H1 (cell line): ENCODE measurements around the gene GCSAML. TPM values are rescaled to one million over a fixed set of nuclear protein-coding genes. Genes with fewer than 3 reads are reported as not detected.

ENCODE experiments used
- CTCF ChIA-PET: fragments of 300-600 bp; sonication (Branson Sonifier 250); formaldehyde crosslinking; loops from one replicate; lab custom pipeline; 2021; ENCODE audit not compliant: partially characterized antibody; lab: Charles Lee
- POLR2A ChIA-PET: fragments of 300-600 bp; sonication (Branson Sonifier 250); formaldehyde crosslinking; loops from one replicate; lab custom pipeline; 2021; ENCODE audit warnings: inconsistent platforms; ENCODE audit not compliant: partially characterized antibody; lab: Charles Lee
- DNase-seq, 2 experiments: peaks; one replicate each; pipeline versions ENCODE4 v3.0.0 to v3.0.0-alpha.2; 2010 to 2022; ENCODE audit warnings: low spot score in 2 of 2, low read depth in 1 of 2, mixed read lengths in 1 of 2
- FAIRE-seq: peaks from 2 replicates; lab custom pipeline; 2011; peaks lifted over from hg19 to GRCh38; lab: Jason Lieb, UNC
- H2AFZ ChIP-seq: 2 replicates; pipeline ENCODE4 v1.8.1; 2012; ENCODE audit warnings: low read length, inconsistent platforms
- H2AK5ac ChIP-seq: 2 replicates; pipeline ENCODE4 v1.6.1; 2013; ENCODE audit warnings: low read depth, low read length
- H2BK120ac ChIP-seq: replicated peaks from 2 replicates; pipeline ENCODE3; 2013; ENCODE audit warnings: low read depth, low read length, inconsistent platforms
- H2BK12ac ChIP-seq: 2 replicates; pipeline ENCODE4 v1.6.1; 2013; ENCODE audit warnings: low read depth, low read length
- H2BK15ac ChIP-seq: 2 replicates; pipeline ENCODE4 v1.6.1; 2013; ENCODE audit warnings: low read length
- H2BK20ac ChIP-seq: 2 replicates; pipeline ENCODE4 v1.6.1; 2013; ENCODE audit warnings: low read length
- H2BK5ac ChIP-seq: 2 replicates; pipeline ENCODE4 v1.6.1; 2013; ENCODE audit warnings: low read depth, low read length
- H3K14ac ChIP-seq: 2 replicates; pipeline ENCODE4 v1.6.1; 2013; ENCODE audit warnings: inconsistent platforms; ENCODE audit not compliant: insufficient read length
- H3K18ac ChIP-seq: 2 replicates; pipeline ENCODE4 v1.6.1; 2013; ENCODE audit warnings: low read length; ENCODE audit errors: extremely low read depth
- H3K23ac ChIP-seq: 2 replicates; pipeline ENCODE4 v1.6.1; 2013; ENCODE audit warnings: inconsistent platforms; ENCODE audit not compliant: insufficient read length
- H3K23me2 ChIP-seq: 2 replicates; pipeline ENCODE4 v1.6.1; 2013; ENCODE audit warnings: low read depth, low read length
- H3K27ac ChIP-seq: 2 replicates; pipeline ENCODE4 v1.6.1; 2011; ENCODE audit warnings: low read depth, low read length, inconsistent platforms
- H3K27me3 ChIP-seq, 4 experiments: replicated peaks in 1 of 4; 1 replicate in 1 of 4; 2 replicates in 3 of 4; pipeline versions ENCODE4 v1.6.1 to v1.8.1; 2011 to 2013; ENCODE audit warnings: low read length in 3 of 4, mild to moderate bottlenecking in 3 of 4, inconsistent platforms in 2 of 4, mixed read lengths in 2 of 4, moderate library complexity in 1 of 4; ENCODE audit not compliant: control insufficient read depth in 3 of 4, insufficient read depth in 3 of 4; ENCODE audit errors: extremely low read depth in 1 of 4
- H3K36me3 ChIP-seq, 4 experiments: 2 replicates each; pipeline versions ENCODE4 v1.6.1 to v1.8.1; 2011 to 2013; ENCODE audit warnings: mild to moderate bottlenecking in 4 of 4, low read length in 3 of 4, moderate library complexity in 2 of 4, control low read depth in 1 of 4, inconsistent platforms in 1 of 4; ENCODE audit not compliant: insufficient read depth in 4 of 4, control insufficient read depth in 2 of 4
- H3K4ac ChIP-seq: replicated peaks from 2 replicates; pipeline ENCODE3; 2013; ENCODE audit warnings: low read length, low read depth, mixed read lengths, inconsistent platforms; ENCODE audit not compliant: insufficient read length
- H3K4me1 ChIP-seq, 4 experiments: replicated peaks in 1 of 4; 1 replicate in 1 of 4; 2 replicates in 3 of 4; pipeline versions ENCODE4 v1.6.1 to v1.8.1; 2011 to 2013; ENCODE audit warnings: low read length in 3 of 4, inconsistent platforms in 2 of 4, mixed read lengths in 1 of 4; ENCODE audit not compliant: insufficient read depth in 4 of 4, control insufficient read depth in 3 of 4
- H3K4me2 ChIP-seq, 2 experiments: 2 replicates each; pipeline versions ENCODE4 v1.6.1 to v1.8.1; 2011 to 2013; ENCODE audit warnings: low read depth in 2 of 2, low read length in 2 of 2, control low read depth in 1 of 2, inconsistent platforms in 1 of 2, mild to moderate bottlenecking in 1 of 2; ENCODE audit not compliant: insufficient read depth in 1 of 2
- H3K4me3 ChIP-seq, 4 experiments: fragments of 200-600, 300-600 bp in 1 of 4; sonication (generic), shearing (Covaris generic), sonication (Bioruptor Twin) in 1 of 4; 2 replicates each; pipeline versions ENCODE4 v1.5.1 to v1.8.1; 2011 to 2016; ENCODE audit warnings: low read length in 4 of 4, low read depth in 3 of 4, control low read depth in 2 of 4, inconsistent platforms in 2 of 4, mild to moderate bottlenecking in 2 of 4, mixed read lengths in 1 of 4, moderate library complexity in 1 of 4; ENCODE audit not compliant: insufficient read depth in 2 of 4; ENCODE audit errors: extremely low read depth in 1 of 4
- H3K56ac ChIP-seq: replicated peaks from 2 replicates; pipeline ENCODE3; 2013; ENCODE audit warnings: low read depth, mild to moderate bottlenecking, mixed read lengths, low read length, inconsistent platforms; ENCODE audit not compliant: insufficient read length
- H3K79me1 ChIP-seq: 2 replicates; pipeline ENCODE4 v1.6.1; 2013; ENCODE audit warnings: low read depth, low read length, control low read depth
- H3K79me2 ChIP-seq, 2 experiments: 2 replicates each; pipeline versions ENCODE4 v1.6.1 to v1.8.1; 2012 to 2013; ENCODE audit warnings: low read length in 2 of 2, mild to moderate bottlenecking in 2 of 2, inconsistent platforms in 1 of 2; ENCODE audit not compliant: insufficient read depth in 2 of 2, control insufficient read depth in 1 of 2
- H3K9ac ChIP-seq, 4 experiments: replicated peaks in 1 of 4; 1 replicate in 1 of 4; 2 replicates in 3 of 4; pipeline versions ENCODE4 v1.6.1 to v1.8.1; 2011 to 2013; ENCODE audit warnings: low read depth in 3 of 4, low read length in 3 of 4, control low read depth in 2 of 4, mild to moderate bottlenecking in 2 of 4, moderate library complexity in 2 of 4, inconsistent platforms in 1 of 4; ENCODE audit errors: extremely low read depth in 1 of 4
- H3K9me3 ChIP-seq, 2 experiments: 2 replicates each; pipeline versions ENCODE4 v1.6.1 to v1.8.1; 2012 to 2013; ENCODE audit warnings: mild to moderate bottlenecking in 2 of 2, moderate library complexity in 2 of 2, control low read depth in 1 of 2, inconsistent platforms in 1 of 2, low read depth in 1 of 2, low read length in 1 of 2, mixed read lengths in 1 of 2; ENCODE audit not compliant: insufficient read depth in 2 of 2
- H4K20me1 ChIP-seq, 2 experiments: replicated peaks in 1 of 2; 2 replicates each; pipeline versions ENCODE3 to v1.8.1; 2011 to 2013; ENCODE audit warnings: inconsistent platforms in 2 of 2, low read length in 2 of 2, mild to moderate bottlenecking in 1 of 2; ENCODE audit not compliant: insufficient read depth in 2 of 2, control insufficient read depth in 1 of 2
- H4K5ac ChIP-seq: 2 replicates; pipeline ENCODE4 v1.6.1; 2013; ENCODE audit warnings: low read length, low read depth, mixed read lengths, inconsistent platforms; ENCODE audit not compliant: insufficient read length
- H4K8ac ChIP-seq: 2 replicates; pipeline ENCODE4 v1.8.0; 2013; ENCODE audit warnings: mild to moderate bottlenecking, moderate library complexity, low read length, inconsistent platforms; ENCODE audit not compliant: insufficient read depth; ENCODE audit errors: extremely low read depth
- H4K91ac ChIP-seq: replicated peaks from 2 replicates; pipeline ENCODE3; 2013; ENCODE audit warnings: low read length, mixed read lengths, inconsistent platforms; ENCODE audit not compliant: insufficient read length
- CHD2 ChIP-seq: IDR thresholded peaks from 2 replicates; pipeline ENCODE4 v1.6.1; 2012; ENCODE audit warnings: low read length, improper control_type of control experiment
- KDM1A ChIP-seq: fragments of 200-600, 300-600 bp; sonication (generic); IDR thresholded peaks from 2 replicates; pipeline ENCODE4 v1.7.1; 2016; ENCODE audit warnings: mild to moderate bottlenecking, low read length, borderline replicate concordance
- NRF1 ChIP-seq: IDR thresholded peaks from 2 replicates; pipeline ENCODE4 v1.6.1; 2011; ENCODE audit warnings: mild to moderate bottlenecking, low read depth, low read length, improper control_type of control experiment
- POLR2A ChIP-seq, 2 experiments: IDR thresholded peaks; 1 replicate in 1 of 2; 2 replicates in 1 of 2; pipeline ENCODE4 v1.6.1; 2011; ENCODE audit warnings: low read depth in 2 of 2, low read length in 2 of 2, mild to moderate bottlenecking in 2 of 2; ENCODE audit errors: control extremely low read depth in 1 of 2
- polyA plus RNA-seq, 7 experiments: library from polyadenylated mRNA; depleted of rRNA in 3 of 7; stranded (reverse) in 5 of 7; unstranded in 2 of 7; fragments of >200 nt in 5 of 7; fragments of 200-250 nt in 2 of 7; gene quantifications; 1 replicate in 5 of 7; 2 replicates in 1 of 7; 4 replicates in 1 of 7; pipeline versions ENCODE4 v1.2.1 to v1.2.3, GENCODE V29; 2011 to 2013; ENCODE audit warnings: missing spikeins in 2 of 7, mixed read lengths in 2 of 7
- total RNA-seq: library from RNA; stranded (reverse); fragmentation: NEBNext Ultra II Directional; extraction: Animal tissue kit (Norgen Biotek cat#: 25700); gene quantifications from 2 replicates; pipeline ENCODE4 v1.2.1, GENCODE V29; 2021

GCSAML gene
- total and polyA plus RNA-seq, 2 of the 8 experiments (the other 6 are each of a cell fraction or from before 2014, with no cell fraction given) = not detected

- Histone ChIP-seq H3K23me2 (no peaks in the 10 kb centered on the region), H3K4me3 (no peak overlapping the region), H3K9ac (no peak overlapping the region), H4K5ac (no peak overlapping the region), H4K20me1 (no peaks in the 10 kb centered on the region), H3K79me1 (no peaks in the 10 kb centered on the region), H2BK5ac (no peak overlapping the region), H3K4ac (no peak overlapping the region), H4K91ac (no peak overlapping the region), H4K8ac (no peak overlapping the region), H3K27me3 (no peaks in the 10 kb centered on the region), H3K27ac (no peak overlapping the region), H3K23ac (no peak overlapping the region), H3K18ac (no peak overlapping the region), H3K79me2 (no peaks in the 10 kb centered on the region), H3K36me3 (no peaks in the 10 kb centered on the region), H2BK12ac (no peak overlapping the region), H3K14ac (no peak overlapping the region), H2AK5ac (no peak overlapping the region), H2BK15ac (no peak overlapping the region), H3K56ac (no peak overlapping the region), H2AFZ (no peak overlapping the region), H2BK20ac (no peak overlapping the region), H3K4me1 (no peaks in the 10 kb centered on the region), H3K9me3 (peaks cover 22 to 38% of the 10 kb centered on the region in 2 experiments; a peak in 2 of 4 replicates), H3K4me2 (no peak overlapping the region), H2BK120ac (no peak overlapping the region)
- no peak for FAIRE-seq
- POLR2A ChIA-PET = no interaction called here
- CTCF ChIA-PET = no interaction called here
- no peak for DNase-seq
- TF ChIP-seq KDM1A (no peak), NRF1 (no peak), POLR2A (IDR thresholded peaks at IDR 0.05; ENCODE audit: control extremely low read depth in 1 of 2, low read depth in 2 of 2, low read length in 2 of 2) (no peak), CHD2 (no peak)
These were observed 25.7 kb downstream of the GCSAML start for GRCh38 chr1:247574664-247575063.
